Esophagus muscularis mucosa (tissue), 4 donors: ENCODE measurements around the gene OR11A1.

Experiments
- CTCF ChIP-seq, 3 experiments: fragments of 200-600 bp in 2 of 3; fragments of 450-650 bp in 1 of 3; sonication (generic) in 2 of 3; IDR thresholded peaks; one replicate each; pipeline ENCODE4 v1.5.1; 2017 to 2019; ENCODE audit warnings: antibody characterized with exemption in 3 of 3, mild to moderate bottlenecking in 2 of 3, moderate library complexity in 1 of 3
- EP300 ChIP-seq: sonication (generic); formaldehyde crosslinking; IDR thresholded peaks from one replicate; pipeline ENCODE4 v1.6.1; 2017; ENCODE audit warnings: antibody characterized with exemption
- POLR2A ChIP-seq: fragments of 450-650 bp; IDR thresholded peaks from one replicate; pipeline ENCODE4 v1.6.1; 2017; ENCODE audit warnings: antibody characterized with exemption, moderate library complexity, mild to moderate bottlenecking, low read depth
- POLR2AphosphoS5 ChIP-seq, 2 donors: sonication (generic); formaldehyde crosslinking; IDR thresholded peaks; one replicate each; pipeline ENCODE4 v1.6.1; 2017; ENCODE audit warnings: antibody characterized with exemption in 2 of 2

GRCh38 chr6:29465801-29466200 lies 8.9 kb upstream of the OR11A1 start:
- TF ChIP-seq CTCF (IDR thresholded peaks at IDR 0.05) (no peak), POLR2AphosphoS5 (IDR thresholded peaks at IDR 0.05) (no peak), EP300 (no peak), POLR2A (no peak)
